GM18517 (cell line): ENCODE measurements around the gene SLIT3.
"Not testable (repeated sequence)": the region's sequence is repeated elsewhere in the genome, so short reads cannot be mapped to it uniquely, and the experiment has no call there.

Experiments
- ATAC-seq: cut with Tn5 transposase; IDR thresholded peaks from one replicate; pipeline ENCODE4 v1.9.1; 2021; ENCODE audit warnings: mild to moderate bottlenecking, moderate library complexity; ENCODE audit not compliant: unreplicated experiment

SLIT3 gene

GRCh38 chr5:168668078-168668477 is 632.9 kb downstream of the SLIT3 start:
- ATAC-seq = no peak

- ATAC-seq = no peak
These were observed 633.6 kb downstream of the SLIT3 start for GRCh38 chr5:168667301-168667840.

- ATAC-seq = no peak
These were observed 634.6 kb downstream of the SLIT3 start for GRCh38 chr5:168666356-168666755.

GRCh38 chr5:168663276-168664004 is 637.5 kb downstream of the SLIT3 start:
- ATAC-seq = no peak

- no peak for ATAC-seq
These were observed 639.1 kb downstream of the SLIT3 start for GRCh38 chr5:168661593-168662485.

- ATAC-seq = no peak
These were observed 640.2 kb downstream of the SLIT3 start for GRCh38 chr5:168660691-168661090.

GRCh38 chr5:168659286-168659847 is 641.6 kb downstream of the SLIT3 start:
- ATAC-seq = no peak

- ATAC-seq = no peak
These were observed 642.5 kb downstream of the SLIT3 start for GRCh38 chr5:168658394-168658793.

GRCh38 chr5:168656633-168657032 is 644.3 kb downstream of the SLIT3 start:
- no peak for ATAC-seq

- ATAC-seq = no peak
These were observed 645.6 kb downstream of the SLIT3 start for GRCh38 chr5:168655316-168655715.

GRCh38 chr5:168654211-168654721 is 646.7 kb downstream of the SLIT3 start:
- ATAC-seq = no peak

GRCh38 chr5:168653626-168654025 is 647.3 kb downstream of the SLIT3 start:
- ATAC-seq = no peak

- ATAC-seq = no peak
These were observed 649.3 kb downstream of the SLIT3 start for GRCh38 chr5:168651648-168652047.

GRCh38 chr5:168649306-168649705 is 651.6 kb downstream of the SLIT3 start:
- ATAC-seq = no peak

- no peak for ATAC-seq
These were observed 652.4 kb downstream of the SLIT3 start for GRCh38 chr5:168648576-168648975.

GRCh38 chr5:168648016-168648415 is 652.9 kb downstream of the SLIT3 start:
- ATAC-seq = no peak

GRCh38 chr5:168647083-168647482 is 653.9 kb downstream of the SLIT3 start:
- no peak for ATAC-seq

GRCh38 chr5:168646335-168646734 is 654.6 kb downstream of the SLIT3 start:
- no peak for ATAC-seq

- no peak for ATAC-seq
These were observed 655.7 kb downstream of the SLIT3 start for GRCh38 chr5:168645195-168645594.

GRCh38 chr5:168642019-168642418 is 658.9 kb downstream of the SLIT3 start:
- no peak for ATAC-seq

GRCh38 chr5:168638846-168639245 is 662.1 kb downstream of the SLIT3 start:
- not testable (repeated sequence) for ATAC-seq
